Measurements from ENCODE around the gene IL6R. TPM values are rescaled to one million over a fixed set of nuclear protein-coding genes. Genes with fewer than 3 reads are reported as not detected.

Gene IL6R
- total RNA-seq, 3 donors from 2014 or later: 23.6 to 26.8 (median 24.0) TPM

DNA sequence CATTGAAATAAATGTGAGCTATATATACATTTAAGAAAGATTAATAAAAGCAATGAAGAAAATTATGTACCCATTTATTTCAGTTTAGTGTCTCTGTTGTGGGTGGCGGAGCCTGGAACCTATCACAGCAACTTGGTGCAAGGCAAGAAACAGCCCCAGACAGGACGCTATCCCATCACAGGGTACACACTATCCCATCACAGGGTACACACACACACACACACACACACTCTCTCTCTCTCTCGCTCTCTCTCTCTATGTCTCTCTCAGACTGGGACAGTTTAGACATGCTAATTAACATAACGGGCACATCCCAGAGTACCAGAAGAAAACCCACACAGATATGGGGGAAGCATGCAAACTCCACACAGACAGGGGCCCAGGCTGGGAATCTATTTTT, 6.5 kb upstream of the IL6R start:
- intact Hi-C loops (cut with DNase I; ENCODE audit: low total_unique reads): no loop called here
- no peaks in the 10 kb centered on the region for H3K9me3 ChIP-seq
- no peaks in the 10 kb centered on the region for H3K4me1 ChIP-seq
- no peaks in the 10 kb centered on the region for H3K27me3 ChIP-seq
- H3K36me3 ChIP-seq: no peaks in the 10 kb centered on the region
- H3K27ac ChIP-seq: no peak overlapping the region
- TF ChIP-seq POLR2AphosphoS5 (IDR thresholded peaks at IDR 0.05): no peak
- TF ChIP-seq POLR2A (IDR thresholded peaks at IDR 0.05): no peak
- TF ChIP-seq, protein P1, sequence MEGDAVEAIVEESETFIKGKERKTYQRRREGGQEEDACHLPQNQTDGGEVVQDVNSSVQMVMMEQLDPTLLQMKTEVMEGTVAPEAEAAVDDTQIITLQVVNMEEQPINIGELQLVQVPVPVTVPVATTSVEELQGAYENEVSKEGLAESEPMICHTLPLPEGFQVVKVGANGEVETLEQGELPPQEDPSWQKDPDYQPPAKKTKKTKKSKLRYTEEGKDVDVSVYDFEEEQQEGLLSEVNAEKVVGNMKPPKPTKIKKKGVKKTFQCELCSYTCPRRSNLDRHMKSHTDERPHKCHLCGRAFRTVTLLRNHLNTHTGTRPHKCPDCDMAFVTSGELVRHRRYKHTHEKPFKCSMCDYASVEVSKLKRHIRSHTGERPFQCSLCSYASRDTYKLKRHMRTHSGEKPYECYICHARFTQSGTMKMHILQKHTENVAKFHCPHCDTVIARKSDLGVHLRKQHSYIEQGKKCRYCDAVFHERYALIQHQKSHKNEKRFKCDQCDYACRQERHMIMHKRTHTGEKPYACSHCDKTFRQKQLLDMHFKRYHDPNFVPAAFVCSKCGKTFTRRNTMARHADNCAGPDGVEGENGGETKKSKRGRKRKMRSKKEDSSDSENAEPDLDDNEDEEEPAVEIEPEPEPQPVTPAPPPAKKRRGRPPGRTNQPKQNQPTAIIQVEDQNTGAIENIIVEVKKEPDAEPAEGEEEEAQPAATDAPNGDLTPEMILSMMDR (IDR thresholded peaks at IDR 0.05): no peak
- DNase-seq (ENCODE audit: low spot score in 2 of 2): no peak
- H3K4me3 ChIP-seq: no peak overlapping the region

DNA sequence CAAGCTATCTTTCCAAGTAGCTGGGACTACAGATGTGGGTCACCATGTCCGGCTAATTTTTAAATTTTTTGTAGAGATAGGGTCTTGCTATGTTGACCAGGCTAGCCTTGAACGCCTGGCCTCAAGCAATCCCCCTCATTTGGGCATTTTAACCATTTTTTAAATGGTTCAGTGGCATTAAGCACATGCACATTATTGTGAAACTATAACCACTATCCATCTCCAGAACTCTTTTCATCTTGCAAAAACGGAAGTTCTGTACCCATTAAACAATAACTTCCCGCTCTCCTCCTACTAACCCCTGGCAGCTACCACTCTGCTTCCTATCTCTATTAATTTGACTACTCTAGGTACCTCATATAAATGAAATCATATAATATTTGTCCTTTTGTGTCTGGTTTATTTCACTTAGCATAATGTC, 4.8 kb upstream of the IL6R start:
- Histone ChIP-seq H3K36me3 (no peaks in the 10 kb centered on the region), H3K9me3 (no peaks in the 10 kb centered on the region), H3K27me3 (no peaks in the 10 kb centered on the region), H3K4me3 (no peak overlapping the region), H3K4me1 (no peaks in the 10 kb centered on the region), H3K27ac (no peak overlapping the region)
- no peak for TF ChIP-seq POLR2A (IDR thresholded peaks at IDR 0.05)
- no peak for TF ChIP-seq POLR2AphosphoS5 (IDR thresholded peaks at IDR 0.05)
- TF ChIP-seq, protein P1 (IDR thresholded peaks at IDR 0.05): no peak
- DNase-seq (ENCODE audit: low spot score in 2 of 2): no peak
- intact Hi-C loops (cut with DNase I; ENCODE audit: low total_unique reads): no loop called here

DNA sequence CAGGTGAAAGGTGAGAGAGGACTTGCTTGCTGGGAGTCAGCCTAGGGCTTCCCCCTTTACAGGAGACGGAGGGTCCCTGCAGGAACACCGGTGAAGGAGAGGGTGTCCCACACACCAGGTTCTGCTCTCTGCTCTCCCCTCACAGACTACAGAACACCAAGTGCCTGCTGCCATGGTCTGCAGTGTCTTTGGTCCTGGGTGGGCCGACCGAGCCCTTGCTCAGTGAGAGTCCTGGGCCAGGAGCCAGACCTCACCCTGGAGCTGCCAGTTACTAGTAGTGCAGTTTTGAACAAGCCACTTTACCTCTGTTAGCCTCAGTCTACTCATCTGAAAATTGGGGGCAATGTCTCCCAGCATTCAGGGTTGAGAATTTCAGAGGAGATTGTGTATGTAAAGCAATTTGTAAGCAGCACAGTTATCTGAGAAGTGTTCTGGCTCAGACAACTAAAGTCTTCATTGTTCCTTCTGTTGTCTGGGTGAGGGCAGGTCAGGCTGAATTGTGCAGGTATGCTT, 2.7 kb upstream of the IL6R start:
- intact Hi-C loops (cut with DNase I; ENCODE audit: low total_unique reads): no loop called here
- H3K36me3 ChIP-seq: no peaks in the 10 kb centered on the region
- TF ChIP-seq, protein P1 (IDR thresholded peaks at IDR 0.05): no peak
- no peak for TF ChIP-seq POLR2A (IDR thresholded peaks at IDR 0.05)
- no peak for TF ChIP-seq POLR2AphosphoS5 (IDR thresholded peaks at IDR 0.05)
- no peaks in the 10 kb centered on the region for H3K9me3 ChIP-seq
- H3K27me3 ChIP-seq: no peaks in the 10 kb centered on the region
- H3K27ac ChIP-seq: no peak overlapping the region
- no peak for DNase-seq (ENCODE audit: low spot score in 2 of 2)
- no peak overlapping the region for H3K4me3 ChIP-seq
- H3K4me1 ChIP-seq: peaks cover 0 to 10% of the 10 kb centered on the region in 2 donors

DNA sequence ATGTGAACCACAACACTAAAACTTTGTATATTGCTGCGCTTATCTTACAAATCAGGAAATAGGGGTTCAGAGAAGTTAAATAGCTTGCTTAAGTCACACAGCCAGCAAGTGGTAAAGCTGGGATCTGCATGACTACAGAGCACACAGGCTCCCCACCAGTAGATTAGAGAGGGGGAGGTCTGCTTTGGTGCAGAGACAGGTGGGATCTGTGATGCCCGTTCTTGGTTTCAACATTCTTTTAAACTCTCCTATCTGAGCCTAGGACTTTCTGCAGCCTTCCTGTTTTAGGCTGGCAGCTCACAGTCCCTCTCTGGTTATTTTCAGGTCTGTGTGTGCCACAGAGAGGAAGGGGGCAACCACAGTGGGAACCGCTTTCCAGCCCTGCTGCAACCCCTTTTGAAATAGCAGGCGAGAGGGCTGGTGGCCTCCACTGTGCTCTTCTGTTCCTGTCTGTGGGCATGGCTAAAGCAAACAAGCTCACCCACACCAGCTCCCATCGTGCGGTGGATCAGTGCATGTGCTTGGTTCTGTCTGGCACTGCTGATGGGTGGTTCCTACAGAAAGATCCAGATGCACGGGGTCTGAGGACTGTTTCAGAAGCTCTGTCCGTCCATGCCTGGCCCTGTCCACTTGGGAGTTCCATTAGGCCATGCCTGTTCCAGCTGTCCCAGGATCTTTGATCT, 1.7 kb upstream of the IL6R start:
- no peak for DNase-seq (ENCODE audit: low spot score in 2 of 2)
- intact Hi-C loops (cut with DNase I; ENCODE audit: low total_unique reads): no loop called here
- TF ChIP-seq, protein P1 (IDR thresholded peaks at IDR 0.05): no peak
- no peak for TF ChIP-seq POLR2AphosphoS5 (IDR thresholded peaks at IDR 0.05)
- TF ChIP-seq POLR2A (IDR thresholded peaks at IDR 0.05): no peak

DNA sequence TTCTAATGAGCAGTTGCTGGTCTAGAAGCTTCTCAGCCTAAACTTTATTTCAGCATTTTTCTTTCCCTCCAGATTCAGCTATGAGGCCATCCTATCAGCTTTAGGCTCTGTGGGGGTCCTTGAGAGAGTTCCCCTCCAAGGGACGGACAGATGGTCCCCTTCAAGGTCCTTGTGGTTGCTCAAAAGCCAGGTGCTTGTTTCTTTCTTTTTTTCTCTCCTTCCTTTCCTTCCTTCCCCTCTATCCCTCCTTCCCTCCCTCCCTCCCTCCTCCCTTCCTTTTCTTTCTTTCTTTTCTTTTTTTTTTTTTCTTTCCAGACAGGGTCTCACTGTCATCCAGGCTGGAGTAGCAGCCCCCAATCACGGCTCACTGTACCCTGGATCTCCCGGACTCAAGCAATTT, 1.2 kb upstream of the IL6R start:
- peaks cover 5 to 23% of the 10 kb centered on the region in 2 donors for H3K4me1 ChIP-seq
- no peak for TF ChIP-seq POLR2A (IDR thresholded peaks at IDR 0.05)
- TF ChIP-seq, protein P1 (IDR thresholded peaks at IDR 0.05): no peak
- no peak for TF ChIP-seq POLR2AphosphoS5 (IDR thresholded peaks at IDR 0.05)
- peak overlapping the region in 1 of 2 donors; percentile 96 for H3K27ac ChIP-seq
- H3K4me3 ChIP-seq: no peak overlapping the region
- H3K36me3 ChIP-seq: no peaks in the 10 kb centered on the region
- DNase-seq (ENCODE audit: low spot score in 2 of 2): no peak
- H3K27me3 ChIP-seq: no peaks in the 10 kb centered on the region
- intact Hi-C loops (cut with DNase I; ENCODE audit: low total_unique reads): no loop called here
- H3K9me3 ChIP-seq: no peaks in the 10 kb centered on the region

More for the DNA sequence above, 1.7 kb upstream of the IL6R start:
- H3K4me3 ChIP-seq: no peak overlapping the region
- H3K36me3 ChIP-seq: no peaks in the 10 kb centered on the region
- no peaks in the 10 kb centered on the region for H3K9me3 ChIP-seq
- H3K4me1 ChIP-seq: peaks cover 5 to 19% of the 10 kb centered on the region in 2 donors
- no peak overlapping the region for H3K27ac ChIP-seq
- no peaks in the 10 kb centered on the region for H3K27me3 ChIP-seq
